ENCODE measurements around the gene KCNC1.

Gene KCNC1

GRCh38 chr11:17822401-17822781, 87.8 kb downstream of the KCNC1 start:
- DNase-seq (ENCODE audit: low spot score), result no peak

- DNase-seq (ENCODE audit: low spot score), result no peak
Measured at GRCh38 chr11:17827006-17827405, 92.4 kb downstream of the KCNC1 start.

- DNase-seq (ENCODE audit: low spot score), result peak; percentile 78
Measured at GRCh38 chr11:17828311-17828751, 93.8 kb downstream of the KCNC1 start.

- no peak for DNase-seq (ENCODE audit: low spot score)
Measured at GRCh38 chr11:17831228-17831627, 96.6 kb downstream of the KCNC1 start.

GRCh38 chr11:17831883-17832282, 97.3 kb downstream of the KCNC1 start:
- no peak for DNase-seq (ENCODE audit: low spot score)

Data from AG20443 (cell line).